ENCODE results near the gene MAP3K7CL.

- no peak for TF ChIP-seq CTCF (IDR thresholded peaks at IDR 0.05)
- no peak for TF ChIP-seq EP300 (IDR thresholded peaks at IDR 0.05)
Observed at GRCh38 chr21:29130270-29130969, at the start of gene MAP3K7CL.
